ENCODE data around the gene ZNF93.
"Not testable (repeated sequence)": the region's sequence is repeated elsewhere in the genome, so short reads cannot be mapped to it uniquely, and the experiment has no call there.

ZNF93 gene

GRCh38 chr19:19964416-19964815 lies 63.7 kb downstream of the ZNF93 start:
- no peak for TF ChIP-seq CTCF (IDR thresholded peaks at IDR 0.05; ENCODE audit: insufficient read depth, low read depth, low read length, missing control alignments)
- no peak for DNase-seq (ENCODE audit: low read depth)
- H3K4me3 ChIP-seq (ENCODE audit: low read length): no peak overlapping the region

- DNase-seq (ENCODE audit: low read depth): not testable (repeated sequence)
Observed at GRCh38 chr19:19966126-19966525, 65.4 kb downstream of the ZNF93 start.

GRCh38 chr19:19966862-19967261 lies 66.1 kb downstream of the ZNF93 start:
- DNase-seq (ENCODE audit: low read depth): no peak
- H3K4me3 ChIP-seq (ENCODE audit: low read length): no peak overlapping the region
- TF ChIP-seq CTCF (IDR thresholded peaks at IDR 0.05; ENCODE audit: insufficient read depth, low read depth, low read length, missing control alignments): no peak

More at GRCh38 chr19:19966126-19966525, 65.4 kb downstream of the ZNF93 start:
- H3K4me3 ChIP-seq (ENCODE audit: low read length): not testable (repeated sequence)

Data from epithelial cell of esophagus (primary cell).